ENCODE data around the gene GCNT2.
"Not testable (repeated sequence)": the region's sequence is repeated elsewhere in the genome, so short reads cannot be mapped to it uniquely, and the experiment has no call there.

Gene GCNT2

GRCh38 chr6:10660431-10661191 lies 139.5 kb downstream of the GCNT2 start:
- DNase-seq (ENCODE audit: low spot score): not testable (repeated sequence)

- DNase-seq (ENCODE audit: low spot score): no peak
Measured at GRCh38 chr6:10662207-10662606, 141.1 kb downstream of the GCNT2 start.

GRCh38 chr6:10662742-10663141 lies 141.6 kb downstream of the GCNT2 start:
- no peak for DNase-seq (ENCODE audit: low spot score)

DNA sequence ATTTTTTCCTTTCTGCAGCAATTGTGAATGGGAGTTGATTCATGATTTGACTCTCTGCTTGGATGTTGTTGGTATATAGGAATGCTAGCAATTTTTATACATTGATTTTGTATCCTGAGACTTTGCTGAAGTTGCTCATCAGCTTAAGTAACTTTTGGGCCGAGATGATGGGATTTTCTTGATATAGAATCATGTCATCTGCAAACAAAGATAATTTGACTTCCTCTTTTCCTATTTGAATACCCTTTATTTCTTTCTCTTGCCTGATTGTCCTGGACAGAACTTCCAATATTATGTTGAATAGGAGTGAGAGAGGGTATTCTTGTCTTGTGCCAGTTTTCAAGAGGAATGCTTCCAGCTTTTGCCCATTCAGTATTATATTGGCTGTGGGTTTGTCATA lies 144.4 kb downstream of the GCNT2 start:
- DNase-seq (ENCODE audit: low spot score): not testable (repeated sequence)

DNA sequence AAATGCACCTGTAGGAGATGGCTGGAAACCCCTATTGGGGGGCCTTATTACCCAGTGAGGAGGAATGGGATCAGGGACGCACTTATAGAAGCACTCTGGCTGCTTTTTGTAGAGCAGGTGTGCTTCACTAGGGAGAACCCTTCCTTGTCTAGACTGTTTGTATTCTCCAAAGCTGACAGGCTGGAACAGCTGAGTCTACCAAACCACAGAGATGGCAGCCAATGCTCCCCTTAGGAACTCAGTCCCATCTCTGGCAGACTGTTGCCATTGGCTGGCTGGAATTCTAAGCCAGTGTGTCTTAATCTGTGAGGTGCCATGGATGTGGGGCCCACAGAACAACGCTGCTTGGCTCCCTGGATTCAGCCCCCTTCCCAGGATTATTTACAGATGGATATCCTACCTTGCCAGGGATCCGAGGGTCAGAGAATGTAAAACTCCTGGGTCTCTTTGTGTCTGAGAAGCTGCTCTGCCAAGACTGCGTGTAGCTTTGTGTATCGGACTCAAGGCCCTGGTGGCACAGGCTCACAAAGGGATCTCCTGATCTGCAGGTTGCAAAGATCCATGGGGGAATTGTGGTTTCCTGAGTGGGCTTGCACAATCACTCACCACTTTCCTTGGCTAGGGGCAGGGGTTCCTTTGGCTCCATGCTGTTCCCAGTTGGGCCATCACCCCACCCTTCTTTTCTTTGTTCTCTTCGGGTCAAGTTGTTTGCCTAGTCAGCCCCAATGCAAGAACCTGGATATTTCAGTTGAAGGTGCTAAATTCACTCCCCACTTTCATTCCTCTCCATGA lies 147.2 kb downstream of the GCNT2 start:
- no peak for DNase-seq (ENCODE audit: low spot score)

GRCh38 chr6:10676403-10676802 lies 155.3 kb downstream of the GCNT2 start:
- no peak for DNase-seq (ENCODE audit: low spot score)

- no peak for DNase-seq (ENCODE audit: low spot score)
Measured at GRCh38 chr6:10678456-10678855, 157.3 kb downstream of the GCNT2 start.
